ENCODE results near the gene IPO13.

IPO13 gene

GRCh38 chr1:43987159-43987902 is 40.6 kb downstream of the IPO13 start:
- DNase-seq (ENCODE audit: low read depth), result no peak

GRCh38 chr1:43990271-43991199 is 43.8 kb downstream of the IPO13 start:
- no peak for DNase-seq (ENCODE audit: low read depth)

- DNase-seq (ENCODE audit: low read depth), result no peak
Measured at GRCh38 chr1:43991200-43991475, 44.4 kb downstream of the IPO13 start.

- DNase-seq (ENCODE audit: low read depth), result peak; percentile 78
Measured at GRCh38 chr1:43991476-43992231, 44.9 kb downstream of the IPO13 start, which contains the start of gene CCDC24. Gene CCDC24 (plus strand): TSS chr1:43991599. CDS start chr1:43991879, 280 bp downstream.

- DNase-seq (ENCODE audit: low read depth), result no peak
Measured at GRCh38 chr1:43992232-43992995, 45.7 kb downstream of the IPO13 start.

GRCh38 chr1:43993206-43993914 is 46.6 kb downstream of the IPO13 start:
- no peak for DNase-seq (ENCODE audit: low read depth)

GRCh38 chr1:43994071-43994470 is 47.3 kb downstream of the IPO13 start:
- DNase-seq (ENCODE audit: low read depth), result no peak

- DNase-seq (ENCODE audit: low read depth), result no peak
Measured at GRCh38 chr1:43994794-43995790, 48.3 kb downstream of the IPO13 start.

- no peak for DNase-seq (ENCODE audit: low read depth)
Measured at GRCh38 chr1:43995984-43996732, 49.4 kb downstream of the IPO13 start.

GRCh38 chr1:43996733-43997115 is 50.0 kb downstream of the IPO13 start:
- no peak for DNase-seq (ENCODE audit: low read depth)

- DNase-seq (ENCODE audit: low read depth), result no peak
Measured at GRCh38 chr1:43997295-43997999, 50.7 kb downstream of the IPO13 start.

- DNase-seq (ENCODE audit: low read depth), result no peak
Measured at GRCh38 chr1:43998000-43998378, 51.2 kb downstream of the IPO13 start.

GRCh38 chr1:43999455-43999854 is 52.7 kb downstream of the IPO13 start:
- no peak for DNase-seq (ENCODE audit: low read depth)

- DNase-seq (ENCODE audit: low read depth), result no peak
Measured at GRCh38 chr1:44000122-44000665, 53.4 kb downstream of the IPO13 start.

GRCh38 chr1:44002165-44002564 is 55.4 kb downstream of the IPO13 start:
- DNase-seq (ENCODE audit: low read depth), result no peak

- DNase-seq (ENCODE audit: low read depth), result no peak
Measured at GRCh38 chr1:44002606-44003157, 55.9 kb downstream of the IPO13 start.

GRCh38 chr1:44008259-44008658 is 61.5 kb downstream of the IPO13 start:
- no peak for DNase-seq (ENCODE audit: low read depth)

GRCh38 chr1:44010935-44011471 is 64.3 kb downstream of the IPO13 start:
- no peak for DNase-seq (ENCODE audit: low read depth)
